Measurements from ENCODE around the gene PRR22.
"Not testable (repeated sequence)": the region's sequence is repeated elsewhere in the genome, so short reads cannot be mapped to it uniquely, and the experiment has no call there.

PRR22 gene

GRCh38 chr19:5749505-5749904 lies 35.0 kb downstream of the PRR22 start:
- DNase-seq: no peak

- DNase-seq: not testable (repeated sequence)
Measured at GRCh38 chr19:5748920-5749319, 35.6 kb downstream of the PRR22 start.

GRCh38 chr19:5744999-5745398 lies 39.5 kb downstream of the PRR22 start:
- not testable (repeated sequence) for DNase-seq

- no peak for DNase-seq
Measured at GRCh38 chr19:5743630-5744029, 40.9 kb downstream of the PRR22 start.

- no peak for DNase-seq
Measured at GRCh38 chr19:5742051-5742450, 42.5 kb downstream of the PRR22 start.

- DNase-seq: no peak
Measured at GRCh38 chr19:5738423-5738822, 46.1 kb downstream of the PRR22 start.

- not testable (repeated sequence) for DNase-seq
Measured at GRCh38 chr19:5733172-5733571, 51.4 kb downstream of the PRR22 start.

Measured in NCI-H446 treated with DMSO at 0.1 percent for 48 hours (cell line).